EL (cell line): ENCODE data around the gene ZNF558.

Experiments
- DNase-seq: peaks from one replicate; pipeline ENCODE4 v3.0.0-alpha.2; 2016

ZNF558 gene

GRCh38 chr19:8832132-8833021 is at the start of gene ZNF558, which contains the start of gene MBD3L1:
ZNF558 (minus strand) TSS chr19:8832304; CDS start chr19:8822659, 9,645 bp downstream.
MBD3L1 (plus strand) TSS chr19:8832377; CDS start chr19:8842679, 10,302 bp downstream.
- peak; percentile 99 for DNase-seq

- DNase-seq, result no peak
Observed at GRCh38 chr19:8881512-8881911, 49.4 kb upstream of the ZNF558 start.

GRCh38 chr19:8880868-8881488 is 48.9 kb upstream of the ZNF558 start:
- DNase-seq, result no peak

GRCh38 chr19:8877854-8878705 is 46.0 kb upstream of the ZNF558 start:
- DNase-seq, result no peak

- DNase-seq, result no peak
Observed at GRCh38 chr19:8866344-8866743, 34.2 kb upstream of the ZNF558 start.

- no peak for DNase-seq
Observed at GRCh38 chr19:8858260-8858659, 26.2 kb upstream of the ZNF558 start.

GRCh38 chr19:8850488-8850887 is 18.4 kb upstream of the ZNF558 start:
- no peak for DNase-seq

- no peak for DNase-seq
Observed at GRCh38 chr19:8849232-8849631, 17.1 kb upstream of the ZNF558 start.

- DNase-seq, result no peak
Observed at GRCh38 chr19:8846819-8847218, 14.7 kb upstream of the ZNF558 start.

GRCh38 chr19:8840708-8841107 is 8.6 kb upstream of the ZNF558 start:
- DNase-seq, result no peak

GRCh38 chr19:8835877-8836276 is 3.8 kb upstream of the ZNF558 start:
- DNase-seq, result no peak

GRCh38 chr19:8835446-8835845 is 3.3 kb upstream of the ZNF558 start:
- DNase-seq, result no peak

GRCh38 chr19:8831832-8832131 is 322 bp downstream of the ZNF558 start:
- no peak for DNase-seq

- DNase-seq, result no peak
Observed at GRCh38 chr19:8831373-8831772, 731 bp downstream of the ZNF558 start.

GRCh38 chr19:8827277-8827676 is 4.8 kb downstream of the ZNF558 start:
- no peak for DNase-seq

- DNase-seq, result no peak
Observed at GRCh38 chr19:8826371-8826770, 5.7 kb downstream of the ZNF558 start.

- DNase-seq, result no peak
Observed at GRCh38 chr19:8821748-8822241, 10.3 kb downstream of the ZNF558 start.

GRCh38 chr19:8820234-8820633 is 11.9 kb downstream of the ZNF558 start:
- no peak for DNase-seq

GRCh38 chr19:8815780-8816179 is 16.3 kb downstream of the ZNF558 start:
- DNase-seq, result no peak

GRCh38 chr19:8814176-8814575 is 17.9 kb downstream of the ZNF558 start:
- DNase-seq, result no peak

GRCh38 chr19:8811315-8812172 is 20.6 kb downstream of the ZNF558 start:
- DNase-seq, result no peak

- no peak for DNase-seq
Observed at GRCh38 chr19:8806661-8807060, 25.4 kb downstream of the ZNF558 start.
